Esophagus squamous epithelium (tissue), 5 donors: ENCODE measurements around the gene LINC00632. TPM values are rescaled to one million over a fixed set of nuclear protein-coding genes. Genes with fewer than 3 reads are reported as not detected.

Experiments used
- DNase-seq: peaks from one replicate; lab custom pipeline; 2025; lab: John Stamatoyannopoulos, UW
- H3K27ac ChIP-seq, 4 donors: fragments of 200-600 bp; sonication (generic); one replicate each; pipeline ENCODE4 v1.5.1; 2016 to 2019; ENCODE audit warnings: mild to moderate bottlenecking in 1 of 4
- H3K27me3 ChIP-seq, 4 donors: fragments of 200-600 bp; sonication (generic); 1 replicate in 3 of 4; 2 replicates in 1 of 4; pipeline versions ENCODE4 v1.5.1 to v1.6.0; 2017 to 2021; ENCODE audit warnings: antibody characterized with exemption in 1 of 4
- H3K36me3 ChIP-seq, 3 donors: fragments of 200-600 bp; sonication (generic); one replicate each; pipeline ENCODE4 v1.5.1; 2016 to 2019
- H3K4me1 ChIP-seq, 3 donors: fragments of 200-600 bp; sonication (generic); one replicate each; pipeline ENCODE4 v1.5.1; 2017 to 2019
- H3K4me3 ChIP-seq, 4 donors: fragments of 200-600 bp; sonication (generic); 1 replicate in 3 of 4; 2 replicates in 1 of 4; pipeline ENCODE4 v1.5.1; 2016 to 2019; ENCODE audit warnings: mild to moderate bottlenecking in 2 of 4, moderate library complexity in 1 of 4
- H3K9me3 ChIP-seq, 3 donors: fragments of 200-600 bp; sonication (generic); one replicate each; pipeline ENCODE4 v1.5.1; 2016 to 2019
- CTCF ChIP-seq, 6 experiments: fragments of 450-650 bp in 4 of 6; fragments of 200-600 bp in 2 of 6; sonication (generic) in 2 of 6; IDR thresholded peaks; one replicate each; pipeline ENCODE4 v1.5.1; 2016 to 2019; ENCODE audit warnings: antibody characterized with exemption in 6 of 6, mild to moderate bottlenecking in 4 of 6, moderate library complexity in 4 of 6
- POLR2A ChIP-seq, 4 donors: fragments of 450-650 bp; IDR thresholded peaks; one replicate each; pipeline ENCODE4 v1.6.1; 2017; ENCODE audit warnings: antibody characterized with exemption in 4 of 4, mild to moderate bottlenecking in 4 of 4, moderate library complexity in 3 of 4
- WGBS, 2 donors: methylation state at CpG; one replicate each; pipeline ENCODE4 v1.1.5; 2018; 5-methylcytosine and 5-hydroxymethylcytosine counted together
- intact Hi-C: fragments of 100-400 bp; cut with DNase I; formaldehyde crosslinking; loops from one replicate; pipeline ENCODE4 v1.15.0; 2022
- total RNA-seq, 4 donors: library from RNA; depleted of rRNA; stranded (reverse); fragments of >200 nt; gene quantifications; one replicate each; pipeline ENCODE4 v1.1.0, GENCODE V29; 2016
- donor health status: DM: yes; HTN: yes; CAD: no.

LINC00632 gene
- total RNA-seq, 4 donors from 2014 or later = 0.83 to 17.0 (median 4.0) TPM

GRCh38 chrX:140794642-140795041, 85.1 kb downstream of the LINC00632 start:
- H3K27me3 ChIP-seq = no peaks in the 10 kb centered on the region
- intact Hi-C loops = no loop called here

DNA sequence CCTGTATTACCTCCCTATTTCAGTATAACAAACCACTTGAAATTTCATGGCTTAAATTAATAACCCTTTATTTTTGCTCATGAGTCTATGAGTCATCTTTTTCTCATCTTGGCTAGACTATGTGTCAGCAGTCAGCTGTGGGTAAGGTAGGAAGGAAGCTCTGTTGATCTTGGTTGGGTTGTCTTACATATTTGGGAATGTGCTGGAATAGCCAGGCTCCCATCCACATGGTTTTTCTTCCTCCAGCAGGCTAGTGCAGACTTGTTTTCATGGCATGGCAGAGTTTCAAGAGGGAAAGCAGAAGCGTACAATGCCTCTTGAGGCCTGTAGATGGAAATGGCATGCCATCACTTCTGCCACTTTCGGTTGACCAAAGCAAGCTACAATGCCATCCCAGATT, 89.7 kb downstream of the LINC00632 start:
- no CpG with 5 or more reads among the region's 2 CpGs for WGBS, 2 donors
- intact Hi-C loops = no loop called here
- Histone ChIP-seq H3K4me3 (no peak overlapping the region), H3K27ac (no peak overlapping the region), H3K36me3 (no peaks in the 10 kb centered on the region), H3K4me1 (no peaks in the 10 kb centered on the region), H3K9me3 (no peaks in the 10 kb centered on the region), H3K27me3 (no peaks in the 10 kb centered on the region)
- DNase-seq = no peak
- TF ChIP-seq CTCF (IDR thresholded peaks at IDR 0.05) (no peak), POLR2A (IDR thresholded peaks at IDR 0.05) (no peak)

More at GRCh38 chrX:140794642-140795041, 85.1 kb downstream of the LINC00632 start:
- H3K9me3 ChIP-seq = no peaks in the 10 kb centered on the region
- H3K27ac ChIP-seq = no peak overlapping the region
- H3K4me3 ChIP-seq = no peak overlapping the region
- 53 to 75% methylated on average over 4 to 5 of the region's 5 CpGs for WGBS, 2 donors
- DNase-seq = no peak
- H3K4me1 ChIP-seq = no peaks in the 10 kb centered on the region
- H3K36me3 ChIP-seq = no peaks in the 10 kb centered on the region
- TF ChIP-seq CTCF (IDR thresholded peaks at IDR 0.05) (no peak), POLR2A (IDR thresholded peaks at IDR 0.05) (no peak)

GRCh38 chrX:140804292-140804691, 94.7 kb downstream of the LINC00632 start:
- Histone ChIP-seq H3K4me1 (no peaks in the 10 kb centered on the region), H3K4me3 (no peak overlapping the region), H3K36me3 (no peaks in the 10 kb centered on the region), H3K27ac (no peak overlapping the region), H3K27me3 (no peaks in the 10 kb centered on the region), H3K9me3 (no peaks in the 10 kb centered on the region)
- 86 to 91% methylated on average over 1 of the region's 1 CpG for WGBS, 2 donors
- TF ChIP-seq POLR2A (IDR thresholded peaks at IDR 0.05) (no peak), CTCF (IDR thresholded peaks at IDR 0.05) (no peak)
- DNase-seq = no peak
- intact Hi-C loops = no loop called here

DNA sequence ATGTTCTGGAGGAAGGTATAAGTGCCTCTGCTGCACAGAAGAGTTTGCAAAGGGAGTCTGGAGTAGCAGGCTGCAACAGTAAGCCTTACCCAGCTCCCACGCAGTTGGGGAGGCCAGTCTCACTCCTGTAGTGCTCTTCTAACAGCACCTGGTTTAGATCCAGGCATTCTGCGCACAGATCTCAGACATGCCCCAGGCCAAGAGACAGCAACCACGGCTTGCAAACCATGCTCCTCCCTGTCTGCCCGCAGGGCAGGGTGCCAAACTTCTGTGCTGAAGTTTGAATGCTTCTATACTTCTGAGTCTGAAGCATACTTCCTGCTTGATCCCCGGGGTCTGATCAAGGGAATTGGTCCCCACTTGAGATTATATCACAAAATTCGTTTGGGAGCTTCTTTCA, 106.3 kb downstream of the LINC00632 start:
- intact Hi-C loops = no loop called here
- Histone ChIP-seq H3K9me3 (no peaks in the 10 kb centered on the region), H3K4me1 (no peaks in the 10 kb centered on the region), H3K27ac (no peak overlapping the region), H3K27me3 (no peaks in the 10 kb centered on the region), H3K36me3 (no peaks in the 10 kb centered on the region), H3K4me3 (no peak overlapping the region)
- 16% methylated on average over 5 of the region's 6 CpGs; no CpG with 5 or more reads in 1 of the 2 donors for WGBS, 2 donors
- DNase-seq = no peak
- TF ChIP-seq POLR2A (IDR thresholded peaks at IDR 0.05) = no peak
- TF ChIP-seq CTCF (IDR thresholded peaks at IDR 0.05) = no peak

DNA sequence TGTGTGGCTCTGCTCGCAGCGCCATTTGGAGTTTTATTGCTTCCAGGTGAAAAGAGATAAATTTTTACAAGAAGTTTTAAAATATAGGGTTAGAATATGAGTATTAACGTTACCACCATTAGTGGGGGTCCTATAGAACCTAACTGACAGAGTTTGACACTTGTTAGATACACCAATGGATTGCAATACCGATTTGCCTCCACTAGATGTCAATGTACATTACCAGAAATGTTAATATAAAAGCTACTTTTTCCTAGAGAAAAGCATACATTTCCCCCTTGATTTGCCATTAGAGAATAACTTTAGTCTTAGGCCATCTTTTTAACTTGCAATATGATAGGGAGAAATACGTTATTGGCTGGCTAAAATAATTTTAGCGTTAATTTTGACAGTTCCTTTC, 108.4 kb downstream of the LINC00632 start:
- no peaks in the 10 kb centered on the region for H3K36me3 ChIP-seq

More for the DNA sequence above, 108.4 kb downstream of the LINC00632 start:
- intact Hi-C loops = no loop called here
- Histone ChIP-seq H3K4me3 (no peak overlapping the region), H3K27ac (no peak overlapping the region), H3K27me3 (no peaks in the 10 kb centered on the region), H3K4me1 (no peaks in the 10 kb centered on the region), H3K9me3 (no peaks in the 10 kb centered on the region)
- DNase-seq = no peak
- TF ChIP-seq CTCF (IDR thresholded peaks at IDR 0.05) (peak in 4 of 6 experiments; percentile 11 to 48 (median 22)), POLR2A (IDR thresholded peaks at IDR 0.05) (no peak)
- 28 to 43% methylated on average over 6 of the region's 6 CpGs for WGBS, 2 donors
